ENCODE measurements around the gene STYX.

GRCh38 chr14:52798826-52799225 lies 68.9 kb downstream of the STYX start:
- no peak for TF ChIP-seq CTCF (IDR thresholded peaks at IDR 0.05; ENCODE audit: low read length)
- TF ChIP-seq EZH2 (IDR thresholded peaks at IDR 0.05; ENCODE audit: borderline replicate concordance, low read length) = no peak

All from OCI-LY1 (cell line).